ENCODE data around the gene MBP.
"Not testable (repeated sequence)": the region's sequence is repeated elsewhere in the genome, so short reads cannot be mapped to it uniquely, and the experiment has no call there.

The MBP gene

GRCh38 chr18:76972846-76973519, 159.6 kb downstream of the MBP start:
- peaks cover 3% of the 10 kb centered on the region for H3K36me3 Mint-ChIP-seq (ENCODE audit: low read depth)
- H3K4me3 Mint-ChIP-seq: no peak overlapping the region
- no peaks in the 10 kb centered on the region for H3K9me3 Mint-ChIP-seq
- no peaks in the 10 kb centered on the region for H3K27me3 Mint-ChIP-seq (ENCODE audit: low read depth)
- H3K4me1 Mint-ChIP-seq (ENCODE audit: low read depth): no peaks in the 10 kb centered on the region
- H3K27ac Mint-ChIP-seq: no peak overlapping the region

- no peaks in the 10 kb centered on the region for H3K4me1 Mint-ChIP-seq (ENCODE audit: low read depth)
- H3K4me3 Mint-ChIP-seq: no peak overlapping the region
- no peak overlapping the region for H3K27ac Mint-ChIP-seq
- H3K27me3 Mint-ChIP-seq (ENCODE audit: low read depth): no peaks in the 10 kb centered on the region
- H3K9me3 Mint-ChIP-seq: no peaks in the 10 kb centered on the region
- H3K36me3 Mint-ChIP-seq (ENCODE audit: low read depth): peaks cover 3% of the 10 kb centered on the region
Measured at GRCh38 chr18:76972241-76972640, 160.3 kb downstream of the MBP start.

GRCh38 chr18:76970770-76971559, 161.6 kb downstream of the MBP start:
- Mint-ChIP-seq H3K27me3 (ENCODE audit: low read depth) (no peaks in the 10 kb centered on the region), H3K4me3 (no peak overlapping the region), H3K9me3 (no peaks in the 10 kb centered on the region), H3K4me1 (ENCODE audit: low read depth) (no peaks in the 10 kb centered on the region), H3K36me3 (ENCODE audit: low read depth) (peaks cover 3% of the 10 kb centered on the region), H3K27ac (no peak overlapping the region)

- peaks cover 23% of the 10 kb centered on the region for H3K36me3 Mint-ChIP-seq (ENCODE audit: low read depth)
- no peaks in the 10 kb centered on the region for H3K9me3 Mint-ChIP-seq
- peaks cover 24% of the 10 kb centered on the region for H3K4me1 Mint-ChIP-seq (ENCODE audit: low read depth)
- no peak overlapping the region for H3K27ac Mint-ChIP-seq
- H3K27me3 Mint-ChIP-seq (ENCODE audit: low read depth): no peaks in the 10 kb centered on the region
- H3K4me3 Mint-ChIP-seq: no peak overlapping the region
Measured at GRCh38 chr18:76967721-76968472, 164.7 kb downstream of the MBP start.

GRCh38 chr18:76967299-76967698, 165.3 kb downstream of the MBP start:
- not testable (repeated sequence) for H3K27me3 Mint-ChIP-seq (ENCODE audit: low read depth); H3K27ac Mint-ChIP-seq; H3K9me3 Mint-ChIP-seq; H3K4me3 Mint-ChIP-seq
- peaks cover 27% of the 10 kb centered on the region for H3K36me3 Mint-ChIP-seq (ENCODE audit: low read depth)
- peaks cover 29% of the 10 kb centered on the region for H3K4me1 Mint-ChIP-seq (ENCODE audit: low read depth)

GRCh38 chr18:76965555-76966151, 166.9 kb downstream of the MBP start:
- H3K27ac Mint-ChIP-seq; H3K27me3 Mint-ChIP-seq (ENCODE audit: low read depth); H3K4me3 Mint-ChIP-seq; H3K9me3 Mint-ChIP-seq: not testable (repeated sequence)
- Mint-ChIP-seq H3K4me1 (ENCODE audit: low read depth) (peaks cover 29% of the 10 kb centered on the region), H3K36me3 (ENCODE audit: low read depth) (peaks cover 37% of the 10 kb centered on the region)

- peaks cover 29% of the 10 kb centered on the region for H3K4me1 Mint-ChIP-seq (ENCODE audit: low read depth)
- H3K4me3 Mint-ChIP-seq: peak overlapping the region; percentile 62
- H3K27me3 Mint-ChIP-seq (ENCODE audit: low read depth): no peaks in the 10 kb centered on the region
- H3K36me3 Mint-ChIP-seq (ENCODE audit: low read depth): peaks cover 42% of the 10 kb centered on the region
- H3K9me3 Mint-ChIP-seq: no peaks in the 10 kb centered on the region
- H3K27ac Mint-ChIP-seq: peak overlapping the region; percentile 87
Measured at GRCh38 chr18:76963936-76964335, 168.6 kb downstream of the MBP start.

- peaks cover 39% of the 10 kb centered on the region for H3K36me3 Mint-ChIP-seq (ENCODE audit: low read depth)
- peaks cover 29% of the 10 kb centered on the region for H3K4me1 Mint-ChIP-seq (ENCODE audit: low read depth)
- H3K4me3 Mint-ChIP-seq: peak overlapping the region; percentile 9
- no peaks in the 10 kb centered on the region for H3K27me3 Mint-ChIP-seq (ENCODE audit: low read depth)
- H3K9me3 Mint-ChIP-seq: no peaks in the 10 kb centered on the region
- H3K27ac Mint-ChIP-seq: peak overlapping the region; percentile 41
Measured at GRCh38 chr18:76962851-76963250, 169.7 kb downstream of the MBP start.

GRCh38 chr18:76960528-76961035, 172.0 kb downstream of the MBP start:
- no peaks in the 10 kb centered on the region for H3K27me3 Mint-ChIP-seq (ENCODE audit: low read depth)
- no peak overlapping the region for H3K27ac Mint-ChIP-seq
- no peaks in the 10 kb centered on the region for H3K9me3 Mint-ChIP-seq
- H3K36me3 Mint-ChIP-seq (ENCODE audit: low read depth): peaks cover 43% of the 10 kb centered on the region
- H3K4me1 Mint-ChIP-seq (ENCODE audit: low read depth): peaks cover 37% of the 10 kb centered on the region
- H3K4me3 Mint-ChIP-seq: no peak overlapping the region

GRCh38 chr18:76959605-76960004, 173.0 kb downstream of the MBP start:
- peaks cover 28% of the 10 kb centered on the region for H3K4me1 Mint-ChIP-seq (ENCODE audit: low read depth)
- H3K9me3 Mint-ChIP-seq: no peaks in the 10 kb centered on the region
- peaks cover 36% of the 10 kb centered on the region for H3K36me3 Mint-ChIP-seq (ENCODE audit: low read depth)
- no peaks in the 10 kb centered on the region for H3K27me3 Mint-ChIP-seq (ENCODE audit: low read depth)
- no peak overlapping the region for H3K4me3 Mint-ChIP-seq
- no peak overlapping the region for H3K27ac Mint-ChIP-seq

- no peak overlapping the region for H3K27ac Mint-ChIP-seq
- H3K36me3 Mint-ChIP-seq (ENCODE audit: low read depth): peaks cover 34% of the 10 kb centered on the region
- no peak overlapping the region for H3K4me3 Mint-ChIP-seq
- H3K4me1 Mint-ChIP-seq (ENCODE audit: low read depth): peaks cover 23% of the 10 kb centered on the region
- H3K27me3 Mint-ChIP-seq (ENCODE audit: low read depth): no peaks in the 10 kb centered on the region
- H3K9me3 Mint-ChIP-seq: no peaks in the 10 kb centered on the region
Measured at GRCh38 chr18:76958692-76959341, 173.8 kb downstream of the MBP start.

- H3K27me3 Mint-ChIP-seq (ENCODE audit: low read depth): no peaks in the 10 kb centered on the region
- peaks cover 29% of the 10 kb centered on the region for H3K36me3 Mint-ChIP-seq (ENCODE audit: low read depth)
- H3K27ac Mint-ChIP-seq: peak overlapping the region; percentile 52
- no peak overlapping the region for H3K4me3 Mint-ChIP-seq
- no peaks in the 10 kb centered on the region for H3K9me3 Mint-ChIP-seq
- H3K4me1 Mint-ChIP-seq (ENCODE audit: low read depth): peaks cover 11% of the 10 kb centered on the region
Measured at GRCh38 chr18:76957384-76958355, 174.9 kb downstream of the MBP start.

GRCh38 chr18:76956648-76957047, 175.9 kb downstream of the MBP start:
- Mint-ChIP-seq H3K27me3 (ENCODE audit: low read depth) (no peaks in the 10 kb centered on the region), H3K27ac (peak overlapping the region; percentile 49)

More at GRCh38 chr18:76956648-76957047, 175.9 kb downstream of the MBP start:
- Mint-ChIP-seq H3K9me3 (no peaks in the 10 kb centered on the region), H3K4me1 (ENCODE audit: low read depth) (peaks cover 10% of the 10 kb centered on the region), H3K36me3 (ENCODE audit: low read depth) (peaks cover 23% of the 10 kb centered on the region), H3K4me3 (no peak overlapping the region)

All from T-helper 1 cell treated with Interleukin-12 subunit alpha and Interleukin-12 subunit beta and Interleukin-4 antibody, amounts not matched to agents 30 μg/mL and 1 μg/mL, for 36 hours (primary cell).